Fibroblast of lung (primary cell): ENCODE data around the gene NBEAL1. TPM values are rescaled to one million over a fixed set of nuclear protein-coding genes. Genes with fewer than 3 reads are reported as not detected.
A peak's percentile ranks its signal among the peaks of the same experiment; 100 is the strongest.
"Not testable (repeated sequence)": the region's sequence is repeated elsewhere in the genome, so short reads cannot be mapped to it uniquely, and the experiment has no call there.

Experiments used
- DNase-seq, 2 donors: peaks; one replicate each; pipeline versions ENCODE4 v3.0.0 to v3.0.0-alpha.2; 2010; ENCODE audit warnings: low read depth in 2 of 2
- H2AFZ ChIP-seq: 2 replicates; pipeline ENCODE4 v1.5.1; 2012; ENCODE audit warnings: low read length, control low read depth, inconsistent platforms
- H3K27ac ChIP-seq: 2 replicates; pipeline ENCODE4 v1.5.1; 2011; ENCODE audit warnings: low read length, control low read depth; ENCODE audit not compliant: insufficient read depth
- H3K27me3 ChIP-seq: 2 replicates; pipeline ENCODE4 v1.5.1; 2011; ENCODE audit warnings: mild to moderate bottlenecking, low read length; ENCODE audit not compliant: control insufficient read depth, insufficient read depth
- H3K36me3 ChIP-seq: 2 replicates; pipeline ENCODE4 v1.5.1; 2011; ENCODE audit warnings: low read length; ENCODE audit not compliant: control insufficient read depth, insufficient read depth
- H3K4me1 ChIP-seq: 2 replicates; pipeline ENCODE4 v1.5.1; 2011; ENCODE audit warnings: low read length; ENCODE audit not compliant: control insufficient read depth, insufficient read depth; ENCODE audit errors: extremely low read depth
- H3K4me2 ChIP-seq: 2 replicates; pipeline ENCODE4 v1.5.1; 2011; ENCODE audit warnings: low read length, control low read depth; ENCODE audit not compliant: insufficient read depth; ENCODE audit errors: extremely low read depth
- H3K4me3 ChIP-seq, 4 experiments: fragments of 200-600 bp in 1 of 4; sonication (generic) in 1 of 4; replicated peaks in 1 of 4; 2 replicates each; pipeline ENCODE4 v1.5.1; 2011 to 2016; ENCODE audit warnings: low read length in 4 of 4, low read depth in 3 of 4, mild to moderate bottlenecking in 3 of 4, control low read depth in 2 of 4, inconsistent platforms in 1 of 4, mixed read lengths in 1 of 4; ENCODE audit not compliant: insufficient read depth in 1 of 4; ENCODE audit errors: control extremely low read depth in 1 of 4
- H3K79me2 ChIP-seq: 2 replicates; pipeline ENCODE4 v1.5.1; 2012; ENCODE audit warnings: mild to moderate bottlenecking, low read length, inconsistent platforms; ENCODE audit not compliant: control insufficient read depth, insufficient read depth
- H3K9ac ChIP-seq: 2 replicates; pipeline ENCODE4 v1.5.1; 2011; ENCODE audit warnings: mild to moderate bottlenecking, low read length, control low read depth; ENCODE audit not compliant: insufficient read depth
- H3K9me3 ChIP-seq: 2 replicates; pipeline ENCODE4 v1.5.1; 2012; ENCODE audit warnings: low read depth, low read length; ENCODE audit not compliant: control insufficient read depth, insufficient read depth
- H4K20me1 ChIP-seq: 2 replicates; pipeline ENCODE4 v1.5.1; 2011; ENCODE audit warnings: low read length; ENCODE audit not compliant: control insufficient read depth, insufficient read depth; ENCODE audit errors: extremely low read depth
- EZH2 ChIP-seq: IDR thresholded peaks from 2 replicates; pipeline ENCODE4 v1.5.1; 2012; ENCODE audit warnings: low read length, control low read depth, mild to moderate bottlenecking; ENCODE audit errors: missing control alignments
- polyA plus RNA-seq, 2 donors: library from polyadenylated mRNA; depleted of rRNA in 1 of 2; stranded (reverse) in 1 of 2; unstranded in 1 of 2; fragments of >200 nt; gene quantifications; 2 replicates each; pipeline ENCODE4 v1.2.1, GENCODE V29; 2011 to 2012; ENCODE audit warnings: missing spikeins in 1 of 2
- total RNA-seq: library from RNA; depleted of rRNA; stranded (reverse); fragments of >200 nt; gene quantifications from 2 replicates; pipeline ENCODE4 v1.2.1, GENCODE V29; 2014
- TF ChIP-seq, protein P1 (sequence below), 2 donors: IDR thresholded peaks in 1 of 2; conservative IDR thresholded peaks in 1 of 2; 1 replicate in 1 of 2; 2 replicates in 1 of 2; pipeline ENCODE4 v1.5.1; 2011 to 2012; ENCODE audit warnings: low read length in 2 of 2, control low read depth in 1 of 2, inconsistent platforms in 1 of 2, low read depth in 1 of 2, mild to moderate bottlenecking in 1 of 2

NBEAL1 gene
- total and polyA plus RNA-seq, 2 donors (not counting 1 experiment from before 2014, with no cell fraction given): 14.8 to 55.7 TPM

DNA sequence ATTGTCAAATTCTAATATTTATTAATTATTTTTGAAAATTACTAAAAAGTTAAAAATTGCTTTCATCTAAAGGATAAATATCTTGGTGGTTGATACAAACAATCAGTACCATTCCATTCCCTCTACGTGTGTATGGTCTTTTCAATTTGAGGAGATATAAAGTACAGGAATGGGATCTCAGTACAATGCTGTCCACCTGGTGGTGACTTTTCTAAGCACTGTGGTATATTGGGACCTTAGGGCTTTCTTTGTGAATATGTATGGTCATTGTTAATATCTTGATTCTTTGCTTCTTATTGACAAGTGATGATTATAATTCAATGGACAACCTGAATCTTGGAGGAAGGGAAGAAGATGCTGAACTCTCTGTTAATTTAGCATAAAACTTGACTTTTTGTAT, 83.1 kb downstream of the NBEAL1 start:
- DNase-seq: no peak
- Histone ChIP-seq H3K4me1 (no peaks in the 10 kb centered on the region), H3K9me3 (no peaks in the 10 kb centered on the region), H3K27ac (no peak overlapping the region), H2AFZ (no peak overlapping the region), H3K4me2 (no peak overlapping the region), H3K79me2 (no peaks in the 10 kb centered on the region), H3K9ac (no peak overlapping the region), H3K36me3 (no peaks in the 10 kb centered on the region), H3K27me3 (no peaks in the 10 kb centered on the region), H3K4me3 (no peak overlapping the region), H4K20me1 (no peaks in the 10 kb centered on the region)
- TF ChIP-seq EZH2: no peak
- TF ChIP-seq, protein P1, sequence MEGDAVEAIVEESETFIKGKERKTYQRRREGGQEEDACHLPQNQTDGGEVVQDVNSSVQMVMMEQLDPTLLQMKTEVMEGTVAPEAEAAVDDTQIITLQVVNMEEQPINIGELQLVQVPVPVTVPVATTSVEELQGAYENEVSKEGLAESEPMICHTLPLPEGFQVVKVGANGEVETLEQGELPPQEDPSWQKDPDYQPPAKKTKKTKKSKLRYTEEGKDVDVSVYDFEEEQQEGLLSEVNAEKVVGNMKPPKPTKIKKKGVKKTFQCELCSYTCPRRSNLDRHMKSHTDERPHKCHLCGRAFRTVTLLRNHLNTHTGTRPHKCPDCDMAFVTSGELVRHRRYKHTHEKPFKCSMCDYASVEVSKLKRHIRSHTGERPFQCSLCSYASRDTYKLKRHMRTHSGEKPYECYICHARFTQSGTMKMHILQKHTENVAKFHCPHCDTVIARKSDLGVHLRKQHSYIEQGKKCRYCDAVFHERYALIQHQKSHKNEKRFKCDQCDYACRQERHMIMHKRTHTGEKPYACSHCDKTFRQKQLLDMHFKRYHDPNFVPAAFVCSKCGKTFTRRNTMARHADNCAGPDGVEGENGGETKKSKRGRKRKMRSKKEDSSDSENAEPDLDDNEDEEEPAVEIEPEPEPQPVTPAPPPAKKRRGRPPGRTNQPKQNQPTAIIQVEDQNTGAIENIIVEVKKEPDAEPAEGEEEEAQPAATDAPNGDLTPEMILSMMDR (conservative IDR thresholded peaks at IDR 0.05 in 1 of 2, IDR thresholded peaks at IDR 0.05 in 1 of 2; ENCODE audit: low read depth in 1 of 2, low read length in 2 of 2): peak; percentile 8 to 36

GRCh38 chr2:203102357-203102756, 87.7 kb downstream of the NBEAL1 start:
- H3K9ac ChIP-seq, H3K9me3 ChIP-seq, H3K79me2 ChIP-seq, H4K20me1 ChIP-seq, H3K4me3 ChIP-seq, H3K4me1 ChIP-seq, H2AFZ ChIP-seq, H3K27me3 ChIP-seq, H3K4me2 ChIP-seq, H3K27ac ChIP-seq, H3K36me3 ChIP-seq: not testable (repeated sequence)
- peak; percentile 13 to 21 for DNase-seq

DNA sequence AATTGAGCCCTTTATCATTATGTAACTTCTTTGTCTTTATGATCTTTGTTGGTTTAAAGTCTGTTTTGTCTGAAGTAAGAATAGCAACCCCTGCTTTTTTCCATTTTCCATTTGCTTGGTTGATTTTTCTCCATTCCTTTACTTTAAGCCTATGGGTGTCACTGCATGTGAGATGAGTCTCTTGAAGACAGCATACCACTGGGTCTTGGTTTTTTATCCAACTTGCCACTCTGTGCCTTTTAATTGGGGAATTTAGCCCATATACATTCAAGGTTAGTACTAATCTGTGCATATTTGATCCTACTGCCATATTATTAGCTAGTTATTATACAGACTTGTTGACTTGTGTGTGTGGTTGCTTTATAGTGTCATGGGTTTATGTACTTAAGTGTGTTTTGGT, 89.6 kb downstream of the NBEAL1 start:
- Histone ChIP-seq H3K27me3 (no peaks in the 10 kb centered on the region), H3K9me3 (no peaks in the 10 kb centered on the region), H2AFZ (no peak overlapping the region), H3K79me2 (no peaks in the 10 kb centered on the region), H3K4me2 (no peak overlapping the region), H3K27ac (no peak overlapping the region), H3K36me3 (peaks cover 7% of the 10 kb centered on the region), H3K9ac (no peak overlapping the region), H3K4me3 (no peak overlapping the region), H3K4me1 (no peaks in the 10 kb centered on the region), H4K20me1 (no peaks in the 10 kb centered on the region)
- no peak for TF ChIP-seq EZH2
- TF ChIP-seq, protein P1 (conservative IDR thresholded peaks at IDR 0.05 in 1 of 2, IDR thresholded peaks at IDR 0.05 in 1 of 2; ENCODE audit: low read depth in 1 of 2, low read length in 2 of 2): no peak
- DNase-seq: no peak

GRCh38 chr2:203105996-203106395, 91.3 kb downstream of the NBEAL1 start:
- Histone ChIP-seq H3K79me2 (no peaks in the 10 kb centered on the region), H3K36me3 (peaks cover 7% of the 10 kb centered on the region), H3K4me2 (no peak overlapping the region), H3K9ac (no peak overlapping the region), H3K27me3 (no peaks in the 10 kb centered on the region), H3K4me3 (no peak overlapping the region), H3K27ac (no peak overlapping the region), H3K4me1 (no peaks in the 10 kb centered on the region), H2AFZ (no peak overlapping the region), H3K9me3 (no peaks in the 10 kb centered on the region), H4K20me1 (no peaks in the 10 kb centered on the region)
- DNase-seq: peak in 1 of 2 donors; percentile 13
- TF ChIP-seq, protein P1 (conservative IDR thresholded peaks at IDR 0.05 in 1 of 2, IDR thresholded peaks at IDR 0.05 in 1 of 2; ENCODE audit: low read depth in 1 of 2, low read length in 2 of 2): no peak
- TF ChIP-seq EZH2: no peak

GRCh38 chr2:203110496-203110895, 95.8 kb downstream of the NBEAL1 start:
- H2AFZ ChIP-seq, H3K27ac ChIP-seq, H3K9ac ChIP-seq, H3K9me3 ChIP-seq, H3K4me1 ChIP-seq, H3K4me2 ChIP-seq, H3K79me2 ChIP-seq, H3K36me3 ChIP-seq, H3K27me3 ChIP-seq, DNase-seq, H4K20me1 ChIP-seq, H3K4me3 ChIP-seq: not testable (repeated sequence)
